Stomach (tissue), 9 donors: ENCODE data around the gene KRT5. TPM values are rescaled to one million over a fixed set of nuclear protein-coding genes. Genes with fewer than 3 reads are reported as not detected.

Experiments used
- DNase-seq, 2 donors: peaks; one replicate each; pipeline versions ENCODE4 v3.0.0 to v3.0.0-alpha.2; 2013 to 2019
- H3K27ac ChIP-seq, 5 donors: fragments of 200-600 bp in 4 of 5; sonication (generic) in 4 of 5; one replicate each; pipeline ENCODE4 v1.5.1; 2013 to 2019; ENCODE audit warnings: mild to moderate bottlenecking in 1 of 5, moderate library complexity in 1 of 5
- H3K27me3 ChIP-seq, 3 donors: fragments of 200-600 bp; sonication (generic); one replicate each; pipeline ENCODE4 v1.5.1; 2017 to 2019; ENCODE audit warnings: mixed run types in 1 of 3
- H3K36me3 ChIP-seq, 4 donors: fragments of 200-600 bp; sonication (generic); 1 replicate in 3 of 4; 2 replicates in 1 of 4; pipeline ENCODE4 v1.5.1; 2016 to 2019
- H3K4me1 ChIP-seq, 4 donors: fragments of 200-600 bp; sonication (generic); one replicate each; pipeline ENCODE4 v1.5.1; 2016 to 2019
- H3K4me3 ChIP-seq, 4 donors: fragments of 200-600 bp; sonication (generic) in 3 of 4; one replicate each; pipeline ENCODE4 v1.5.1; 2016 to 2019; ENCODE audit warnings: mild to moderate bottlenecking in 1 of 4
- H3K9me3 ChIP-seq, 4 donors: fragments of 200-600 bp; sonication (generic); one replicate each; pipeline ENCODE4 v1.5.1; 2016 to 2019
- CTCF ChIP-seq, 7 experiments: fragments of 450-650 bp in 4 of 7; fragments of 200-600 bp in 3 of 7; sonication (generic) in 3 of 7; IDR thresholded peaks; one replicate each; pipeline ENCODE4 v1.5.1; 2016 to 2019; ENCODE audit warnings: antibody characterized with exemption in 7 of 7, control low read depth in 2 of 7, mild to moderate bottlenecking in 1 of 7
- EP300 ChIP-seq: sonication (generic); formaldehyde crosslinking; IDR thresholded peaks from one replicate; pipeline ENCODE4 v1.6.1; 2017; ENCODE audit warnings: antibody characterized with exemption
- POLR2A ChIP-seq, 4 donors: fragments of 450-650 bp; IDR thresholded peaks; one replicate each; pipeline ENCODE4 v1.6.1; 2016; ENCODE audit warnings: antibody characterized with exemption in 4 of 4, control low read depth in 2 of 4, mild to moderate bottlenecking in 1 of 4, moderate library complexity in 1 of 4
- POLR2AphosphoS5 ChIP-seq, 3 donors: sonication (generic); formaldehyde crosslinking; IDR thresholded peaks; one replicate each; pipeline ENCODE4 v1.6.1; 2016; ENCODE audit warnings: antibody characterized with exemption in 3 of 3
- WGBS, 5 donors: extraction: QIAGEN DNeasy Blood & Tissue Kit in 3 of 5; methylation state at CpG; one replicate each; pipeline versions ENCODE4 v1.1.5 to v1.1.7; 2013 to 2018; 5-methylcytosine and 5-hydroxymethylcytosine counted together
- intact Hi-C: fragments of 100-400 bp; cut with DNase I; formaldehyde crosslinking; loops from one replicate; pipeline ENCODE4 v1.15.1; 2023; ENCODE audit warnings: low total_unique reads
- polyA plus RNA-seq, 3 donors: library from polyadenylated mRNA; stranded (reverse); fragments of 200-250 nt; gene quantifications; one replicate each; pipeline ENCODE4 v1.2.3, GENCODE V29; 2013
- total RNA-seq, 5 donors: library from RNA; depleted of rRNA; stranded (reverse); fragments of >200 nt; gene quantifications; one replicate each; pipeline versions ENCODE4 v1.1.0 to v1.2.3, GENCODE V29; 2014 to 2016
- donor health status: healthy with polysubstance abuse.
- donor health status: Bipolar disorder and iron deficiency.
- donor health status: healthy.

KRT5 gene
- total and polyA plus RNA-seq, 8 donors = 0.89 to 2,165 (median 9.6) TPM; not detected in 4

- Histone ChIP-seq H3K4me3 (no peak overlapping the region), H3K27me3 (peaks cover 0 to 36% (median 3%) of the 10 kb centered on the region in 3 donors), H3K9me3 (no peaks in the 10 kb centered on the region), H3K36me3 (no peaks in the 10 kb centered on the region), H3K27ac (no peak overlapping the region), H3K4me1 (no peaks in the 10 kb centered on the region)
- no peak for TF ChIP-seq POLR2A (IDR thresholded peaks at IDR 0.05)
- no peak for TF ChIP-seq CTCF (IDR thresholded peaks at IDR 0.05)
- no peak for TF ChIP-seq POLR2AphosphoS5 (IDR thresholded peaks at IDR 0.05)
- TF ChIP-seq EP300 = no peak
- intact Hi-C loops = no loop called here
- DNase-seq = peak in 1 of 2 donors; percentile 15
- 42 to 74% (median 60%) methylated on average over 3 of the region's 3 CpGs for WGBS, 5 donors
These were observed 41.8 kb upstream of the KRT5 start for GRCh38 chr12:52561880-52562449.

GRCh38 chr12:52559979-52560378 is 39.8 kb upstream of the KRT5 start:
- intact Hi-C loops = no loop called here
- no peaks in the 10 kb centered on the region for H3K9me3 ChIP-seq
- no peak for DNase-seq
- H3K36me3 ChIP-seq = no peaks in the 10 kb centered on the region
- no peak overlapping the region for H3K27ac ChIP-seq
- TF ChIP-seq CTCF (IDR thresholded peaks at IDR 0.05) = no peak
- no peak overlapping the region for H3K4me3 ChIP-seq
- WGBS, 5 donors = 73 to 81% (median 76%) methylated on average over 4 of the region's 4 CpGs
- H3K4me1 ChIP-seq = no peaks in the 10 kb centered on the region
- peaks cover 0 to 28% (median 0%) of the 10 kb centered on the region in 3 donors for H3K27me3 ChIP-seq

- no peak overlapping the region for H3K27ac ChIP-seq
- DNase-seq = no peak
- H3K36me3 ChIP-seq = no peaks in the 10 kb centered on the region
- peaks cover 0 to 21% (median 0%) of the 10 kb centered on the region in 3 donors for H3K27me3 ChIP-seq
- intact Hi-C loops = no loop called here
- no peak overlapping the region for H3K4me3 ChIP-seq
- WGBS, 5 donors = 69 to 84% (median 72%) methylated on average over 8 of the region's 8 CpGs
- no peak for TF ChIP-seq POLR2AphosphoS5 (IDR thresholded peaks at IDR 0.05)
- no peak for TF ChIP-seq EP300
- no peak for TF ChIP-seq CTCF (IDR thresholded peaks at IDR 0.05)
- no peaks in the 10 kb centered on the region for H3K4me1 ChIP-seq
- no peaks in the 10 kb centered on the region for H3K9me3 ChIP-seq
These were observed 38.7 kb upstream of the KRT5 start for GRCh38 chr12:52558781-52559445.

GRCh38 chr12:52557476-52557875 is 37.3 kb upstream of the KRT5 start:
- intact Hi-C loops = no loop called here
- no peak overlapping the region for H3K27ac ChIP-seq
- WGBS, 5 donors = 49 to 73% (median 66%) methylated on average over 2 of the region's 2 CpGs
- no peak for DNase-seq
- no peaks in the 10 kb centered on the region for H3K36me3 ChIP-seq
- H3K27me3 ChIP-seq = peaks cover 0 to 22% (median 0%) of the 10 kb centered on the region in 3 donors
- no peaks in the 10 kb centered on the region for H3K4me1 ChIP-seq
- H3K4me3 ChIP-seq = no peak overlapping the region
- no peaks in the 10 kb centered on the region for H3K9me3 ChIP-seq
- TF ChIP-seq EP300 (no peak), CTCF (IDR thresholded peaks at IDR 0.05) (no peak), POLR2AphosphoS5 (IDR thresholded peaks at IDR 0.05) (no peak), POLR2A (IDR thresholded peaks at IDR 0.05) (no peak)
